Measurements from ENCODE around the gene KLHDC8A. TPM values are rescaled to one million over a fixed set of nuclear protein-coding genes. Genes with fewer than 3 reads are reported as not detected.
A peak's percentile ranks its signal among the peaks of the same experiment; 100 is the strongest.

The KLHDC8A gene
- total RNA-seq, 1 donor from 2014 or later = 1.3 TPM

GRCh38 chr1:205343431-205344065, 13.2 kb downstream of the KLHDC8A start:
- no peak for DNase-seq

- DNase-seq = no peak
Measured at GRCh38 chr1:205342986-205343385, 13.7 kb downstream of the KLHDC8A start.

DNA sequence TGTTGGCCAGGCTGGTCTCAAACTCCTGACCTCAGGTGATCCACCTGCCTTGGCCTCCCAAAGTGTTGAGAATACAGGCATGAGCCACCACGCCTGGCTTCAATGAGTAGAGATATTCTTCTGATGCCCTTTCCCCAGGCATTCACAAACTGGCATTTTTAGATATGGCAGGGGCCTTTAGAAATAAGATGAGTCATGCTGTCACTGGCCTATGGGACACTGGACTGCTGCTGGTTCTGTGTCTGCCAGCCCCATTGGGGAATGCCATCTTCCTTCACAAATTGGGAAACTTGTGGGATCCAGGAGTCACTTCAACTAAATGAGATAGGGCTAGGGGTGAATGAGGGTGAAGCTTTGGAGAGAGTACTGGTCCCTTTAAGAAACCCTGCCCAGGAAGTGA, 16.0 kb downstream of the KLHDC8A start:
- no peak for DNase-seq

DNA sequence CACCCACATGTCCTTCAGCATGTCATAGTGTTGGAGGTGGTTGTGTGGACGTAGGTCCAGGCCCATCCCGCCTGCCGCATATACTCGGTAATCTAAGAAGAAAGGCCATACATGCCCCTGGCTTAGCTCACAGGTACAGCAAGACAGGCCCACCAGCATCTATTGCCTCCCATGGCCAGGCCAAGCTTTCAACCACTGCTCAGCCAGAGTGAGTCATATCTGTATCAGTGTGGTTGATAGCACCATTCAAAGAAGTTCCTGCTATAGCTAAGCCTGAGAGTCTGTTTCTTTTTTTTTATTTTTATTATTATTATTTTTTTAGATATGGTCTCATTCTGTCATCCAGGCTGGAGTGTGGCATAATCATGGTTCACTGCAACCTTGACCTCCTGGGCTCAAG, 17.0 kb downstream of the KLHDC8A start:
- DNase-seq = no peak

- no peak for DNase-seq
Measured at GRCh38 chr1:205339197-205339702, 17.5 kb downstream of the KLHDC8A start.

DNA sequence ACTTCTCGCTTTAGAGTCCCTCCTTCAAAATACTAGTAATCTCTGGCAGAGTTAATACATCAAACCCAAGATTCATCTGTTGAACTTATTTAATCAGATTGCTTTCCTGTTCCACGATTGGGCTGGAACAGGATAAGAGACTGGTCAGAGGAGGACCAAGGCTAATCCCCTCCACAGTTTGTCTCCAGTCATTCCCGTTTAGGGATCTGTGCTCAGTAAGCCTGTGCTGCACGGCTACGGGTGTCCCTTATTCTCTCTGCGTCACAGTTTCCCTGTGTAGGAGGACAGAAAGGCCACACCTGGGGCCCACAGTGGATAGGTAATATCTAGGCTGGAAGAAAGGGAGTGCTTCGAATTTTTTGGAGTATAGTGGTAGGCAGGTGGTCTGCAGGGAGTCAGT, 18.7 kb downstream of the KLHDC8A start:
- DNase-seq = no peak

DNA sequence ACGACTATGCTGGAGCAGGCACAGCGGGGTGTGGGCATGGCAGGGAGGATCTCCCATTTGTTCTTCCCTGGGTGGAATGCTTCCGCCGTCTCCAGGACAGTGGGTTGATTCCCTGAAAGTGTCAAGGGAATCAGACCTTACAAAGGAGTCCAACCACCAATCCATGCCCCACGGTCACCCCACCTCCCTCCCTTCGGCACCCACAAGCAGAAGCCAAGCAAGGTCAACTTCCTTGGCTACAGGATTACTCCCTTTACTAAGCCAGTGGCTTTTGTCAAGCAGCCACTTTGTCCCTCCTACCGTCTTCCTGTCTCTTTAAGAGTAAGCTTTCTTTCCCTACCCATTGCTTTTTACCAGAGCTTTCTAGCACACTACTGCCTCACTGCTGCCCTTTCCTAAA, 19.2 kb downstream of the KLHDC8A start:
- DNase-seq = no peak

DNA sequence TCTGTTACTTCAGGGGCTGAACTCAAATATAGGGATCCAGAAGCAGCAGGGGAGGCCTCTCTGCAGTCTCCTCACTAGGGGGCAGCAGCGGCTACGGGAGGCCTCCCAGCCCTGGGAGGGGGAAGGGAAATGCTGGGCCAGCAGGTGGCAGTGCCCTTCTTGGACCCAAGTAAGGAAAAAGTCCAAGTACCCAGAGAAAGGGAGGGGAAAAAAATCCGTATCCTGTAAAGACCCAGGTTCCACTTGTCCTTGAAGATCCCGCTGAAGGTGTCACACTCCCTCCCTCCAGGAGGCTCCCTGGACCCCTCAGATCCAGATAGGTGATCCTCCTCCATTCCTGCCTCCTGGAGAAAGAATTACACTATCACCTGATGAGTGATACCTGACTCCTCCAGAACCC, 21.0 kb downstream of the KLHDC8A start:
- no peak for DNase-seq

GRCh38 chr1:205332015-205332791, 24.5 kb downstream of the KLHDC8A start:
- no peak for DNase-seq

- DNase-seq = no peak
Measured at GRCh38 chr1:205330150-205330549, 26.6 kb downstream of the KLHDC8A start.

- no peak for DNase-seq
Measured at GRCh38 chr1:205329719-205330118, 27.0 kb downstream of the KLHDC8A start.

DNA sequence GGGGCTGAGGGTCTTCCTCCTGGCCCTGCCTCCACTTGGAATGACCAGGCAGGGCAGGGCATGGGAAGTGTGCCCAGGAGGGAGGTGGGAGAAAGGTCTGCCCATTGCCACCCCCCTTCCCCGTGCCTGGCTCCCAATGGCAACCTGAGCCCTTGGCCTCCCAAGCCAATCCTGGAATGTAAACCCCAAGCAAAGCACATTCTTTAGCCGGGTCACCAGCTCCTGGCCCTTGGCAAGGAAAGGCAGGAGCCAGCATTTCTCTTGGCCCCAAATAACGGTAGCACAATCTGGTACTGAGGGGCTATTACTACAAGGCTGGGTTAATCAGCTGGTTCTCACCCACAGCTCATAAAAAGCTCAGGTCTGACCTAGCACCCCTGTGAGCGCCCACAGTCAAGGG, 28.2 kb downstream of the KLHDC8A start:
- DNase-seq = no peak

GRCh38 chr1:205326812-205327466, 29.8 kb downstream of the KLHDC8A start:
- DNase-seq = no peak

- peak; percentile 48 for DNase-seq
Measured at GRCh38 chr1:205325334-205325884, 31.3 kb downstream of the KLHDC8A start.

GRCh38 chr1:205324781-205325180, 31.9 kb downstream of the KLHDC8A start:
- DNase-seq = no peak

GRCh38 chr1:205323794-205324193, 32.9 kb downstream of the KLHDC8A start:
- no peak for DNase-seq

DNA sequence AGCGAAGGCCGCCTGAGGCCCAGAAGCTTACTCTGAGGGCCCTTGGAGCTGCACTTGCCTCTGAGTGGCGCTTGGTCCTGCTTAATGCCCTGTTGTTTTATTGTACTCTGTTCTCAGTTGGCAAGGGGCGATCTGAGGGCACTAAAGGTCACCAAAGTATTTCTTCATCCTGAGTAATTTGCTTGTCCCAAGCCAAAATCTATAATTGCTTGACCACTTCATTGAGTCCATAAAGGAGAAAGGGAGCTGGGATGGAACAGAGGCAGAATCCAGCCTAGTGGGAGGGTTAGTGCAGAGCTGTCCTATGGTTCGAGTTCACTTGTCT, 34.8 kb downstream of the KLHDC8A start:
- DNase-seq = no peak

GRCh38 chr1:205321162-205321958, 35.4 kb downstream of the KLHDC8A start, which contains the start of gene NUAK2:
Gene NUAK2 (minus strand): TSS chr1:205321745. CDS start chr1:205321628, 117 bp downstream.
- peak; percentile 20 for DNase-seq

- DNase-seq = no peak
Measured at GRCh38 chr1:205319081-205320018, 37.4 kb downstream of the KLHDC8A start.

DNA sequence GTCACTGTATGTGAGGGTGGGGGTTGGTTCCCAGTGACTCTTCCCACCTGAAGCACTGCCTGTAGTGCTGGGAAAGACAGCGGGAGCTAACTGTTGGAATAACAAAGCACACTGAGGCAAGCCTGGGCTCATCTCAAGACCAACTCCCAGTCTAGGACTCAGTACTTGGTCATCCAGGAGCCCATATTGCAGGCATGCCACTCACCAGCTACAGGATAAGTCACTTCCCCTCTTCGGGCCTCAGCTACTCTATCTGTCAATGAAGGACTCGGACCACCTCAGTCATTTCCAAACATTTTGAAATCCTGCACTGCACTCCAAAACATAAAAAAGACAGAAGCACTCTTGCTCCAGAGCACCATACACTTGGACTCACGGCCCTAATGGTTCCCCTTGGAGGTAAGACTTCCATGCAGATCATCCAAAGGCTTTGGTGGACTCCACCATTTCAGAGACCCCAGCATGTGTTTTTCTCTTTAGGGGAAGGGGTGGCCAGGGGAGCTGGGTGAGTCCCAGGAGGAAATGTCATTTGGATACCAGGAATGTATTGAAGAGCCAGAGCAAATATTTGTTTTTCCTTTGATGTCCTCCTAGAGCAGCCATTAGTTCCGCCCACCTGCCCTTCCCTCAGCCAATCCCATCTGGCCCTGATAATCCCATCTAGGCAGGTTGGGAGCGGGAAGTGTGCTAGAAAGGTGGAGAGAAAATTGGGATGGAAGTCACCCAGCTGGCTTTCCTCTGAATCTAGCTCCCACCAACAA, 38.3 kb downstream of the KLHDC8A start:
- DNase-seq = no peak
